Calu3 (cell line): ENCODE results near the gene ADI1. TPM values are rescaled to one million over a fixed set of nuclear protein-coding genes. Genes with fewer than 3 reads are reported as not detected.

Source experiments
- BruUV-seq: library from RNA; stranded (reverse); fragments of 400-500 nt; replicated peaks from 2 replicates; lab custom pipeline; 2021; lab: Mats Ljungman, UMichigan
- CTCF ChIA-PET: fragments of 300-600 bp; sonication (Branson Sonifier 250); formaldehyde crosslinking; loops from one replicate; lab custom pipeline; 2022; ENCODE audit warnings: antibody characterized with exemption; lab: Charles Lee
- DNase-seq: peaks from one replicate; pipeline ENCODE4 v3.0.0; 2022
- H3K27ac Mint-ChIP-seq: one replicate; pipeline ENCODE4 v1.8.0; 2022; ENCODE audit warnings: mixed read lengths; ENCODE audit not compliant: unreplicated experiment
- H3K27me3 Mint-ChIP-seq: one replicate; pipeline ENCODE4 v1.8.0; 2022; ENCODE audit warnings: mixed read lengths; ENCODE audit not compliant: unreplicated experiment
- H3K36me3 Mint-ChIP-seq: one replicate; pipeline ENCODE4 v1.8.0; 2022; ENCODE audit warnings: mild to moderate bottlenecking, moderate library complexity, mixed read lengths; ENCODE audit not compliant: insufficient read depth, unreplicated experiment
- H3K4me1 Mint-ChIP-seq: one replicate; pipeline ENCODE4 v1.8.0; 2022; ENCODE audit warnings: mild to moderate bottlenecking, low read depth, mixed read lengths; ENCODE audit not compliant: unreplicated experiment
- H3K4me3 Mint-ChIP-seq: one replicate; pipeline ENCODE4 v1.8.0; 2022; ENCODE audit warnings: mild to moderate bottlenecking, low read depth, moderate library complexity, mixed read lengths; ENCODE audit not compliant: unreplicated experiment
- H3K9me3 Mint-ChIP-seq: one replicate; pipeline ENCODE4 v1.8.0; 2022; ENCODE audit warnings: low read depth, mixed read lengths; ENCODE audit not compliant: unreplicated experiment
- CTCF ChIP-seq: fragments of 200-600 bp; IDR thresholded peaks from one replicate; pipeline ENCODE4 v1.8.0; 2022; ENCODE audit warnings: antibody characterized with exemption; ENCODE audit not compliant: unreplicated experiment
- intact Hi-C: fragments of 100-400 bp; cut with micrococcal nuclease; formaldehyde crosslinking; loops from one replicate; pipeline ENCODE4 v1.10.0; 2022; ENCODE audit not compliant: unreplicated experiment
- total RNA-seq: library from RNA; stranded (reverse); gene quantifications from 2 replicates; pipeline ENCODE4 v1.2.3, GENCODE V29; 2022

The ADI1 gene
- total RNA-seq, 1 experiment from 2014 or later = 32.6 TPM

GRCh38 chr2:3488855-3489763, 30.2 kb downstream of the ADI1 start:
- BruUV-seq = no TSS peak
- intact Hi-C loops = no loop called here
- H3K27ac Mint-ChIP-seq = no peak overlapping the region
- no peak for TF ChIP-seq CTCF
- no peaks in the 10 kb centered on the region for H3K4me1 Mint-ChIP-seq
- CTCF ChIA-PET = no interaction called here
- H3K27me3 Mint-ChIP-seq = no peaks in the 10 kb centered on the region
- H3K9me3 Mint-ChIP-seq = no peaks in the 10 kb centered on the region
- H3K4me3 Mint-ChIP-seq = no peak overlapping the region
- DNase-seq = no peak
- H3K36me3 Mint-ChIP-seq = peaks cover 4% of the 10 kb centered on the region

GRCh38 chr2:3488061-3488531, 31.2 kb downstream of the ADI1 start:
- no peak for DNase-seq
- Mint-ChIP-seq H3K9me3 (no peaks in the 10 kb centered on the region), H3K4me3 (no peak overlapping the region), H3K27me3 (no peaks in the 10 kb centered on the region), H3K27ac (no peak overlapping the region), H3K36me3 (peaks cover 5% of the 10 kb centered on the region), H3K4me1 (no peaks in the 10 kb centered on the region)
- no peak for TF ChIP-seq CTCF
- CTCF ChIA-PET = no interaction called here
- intact Hi-C loops = no loop called here
- BruUV-seq = no TSS peak

- Mint-ChIP-seq H3K27ac (no peak overlapping the region), H3K36me3 (peaks cover 9% of the 10 kb centered on the region), H3K4me1 (no peaks in the 10 kb centered on the region), H3K9me3 (no peaks in the 10 kb centered on the region), H3K27me3 (no peaks in the 10 kb centered on the region), H3K4me3 (no peak overlapping the region)
- CTCF ChIA-PET = no interaction called here
- no TSS peak for BruUV-seq
- TF ChIP-seq CTCF = no peak
- intact Hi-C loops = no loop called here
- DNase-seq = no peak
Observed at GRCh38 chr2:3487432-3487831, 31.9 kb downstream of the ADI1 start.

- CTCF ChIA-PET = no interaction called here
- intact Hi-C loops = no loop called here
- BruUV-seq = no TSS peak
Observed at GRCh38 chr2:3487028-3487425, 32.3 kb downstream of the ADI1 start.

More at GRCh38 chr2:3487028-3487425, 32.3 kb downstream of the ADI1 start:
- Mint-ChIP-seq H3K36me3 (peaks cover 10% of the 10 kb centered on the region), H3K4me1 (no peaks in the 10 kb centered on the region), H3K27ac (no peak overlapping the region), H3K9me3 (no peaks in the 10 kb centered on the region), H3K27me3 (no peaks in the 10 kb centered on the region), H3K4me3 (no peak overlapping the region)
- TF ChIP-seq CTCF = no peak
- DNase-seq = no peak
